HCT116 (cell line): ENCODE data around the gene PPIAL4G. TPM values are rescaled to one million over a fixed set of nuclear protein-coding genes. Genes with fewer than 3 reads are reported as not detected.
A peak's percentile ranks its signal among the peaks of the same experiment; 100 is the strongest.
"Not testable (repeated sequence)": the region's sequence is repeated elsewhere in the genome, so short reads cannot be mapped to it uniquely, and the experiment has no call there.

Experiments
- ATAC-seq: fragments of 200-7000 bp; cut with Tn5 transposase; 2 replicates; pipeline ENCODE4 v1.9.1; 2020; ENCODE audit warnings: mild to moderate bottlenecking, moderate library complexity
- Bru-seq: library from RNA; stranded (reverse); fragments of 400-500 nt; gene quantifications from one replicate; lab custom pipeline; 2021; lab: Mats Ljungman, UMichigan
- BruChase-seq, 2 experiments: library from RNA; stranded (reverse); fragments of 400-500 nt; gene quantifications; one replicate each; lab custom pipeline; 2021; lab: Mats Ljungman, UMichigan
- BruUV-seq: library from RNA; stranded (reverse); fragments of 400-500 nt; replicated peaks from 2 replicates; lab custom pipeline; 2021; lab: Mats Ljungman, UMichigan
- CTCF ChIA-PET: fragments of 300-600 bp; sonication (Branson Sonifier 250); formaldehyde crosslinking; loops from one replicate; lab custom pipeline; 2021; ENCODE audit warnings: antibody characterized with exemption; lab: Charles Lee
- POLR2A ChIA-PET: fragments of 300-600, 350-600 bp; sonication (Branson Sonifier 250); formaldehyde crosslinking; loops from one replicate; lab custom pipeline; 2021; ENCODE audit warnings: antibody characterized with exemption; lab: Charles Lee
- RAD21 ChIA-PET, 2 experiments: fragments of 300-600 bp; sonication (Branson Sonifier 250); formaldehyde crosslinking; loops; one replicate each; lab custom pipeline; 2023; ENCODE audit warnings: low total read pairs in 2 of 2; ENCODE audit not compliant: uncharacterized antibody in 2 of 2, unreplicated experiment in 2 of 2, low non-redundant PET in 1 of 2; lab: Charles Lee
- DNase-seq: peaks from one replicate; pipeline ENCODE4 v3.0.0-alpha.2; 2010; ENCODE audit warnings: low read depth, low spot score
- H2AFZ ChIP-seq: fragments of 200-600 bp; shearing (Covaris generic), sonication (generic); 2 replicates; pipeline ENCODE4 v1.6.1; 2017; ENCODE audit warnings: low read depth, mixed run types, mixed read lengths, antibody characterized with exemption, low read length; ENCODE audit not compliant: poor library complexity, severe bottlenecking
- H3K27ac ChIP-seq: 2 replicates; pipeline ENCODE4 v1.5.1; 2012; ENCODE audit warnings: low read depth, low read length
- H3K27me3 ChIP-seq: fragments of 200-600 bp; sonication (generic); 2 replicates; pipeline ENCODE4 v1.6.1; 2016; ENCODE audit warnings: mixed run types, low read length, mixed read lengths; ENCODE audit not compliant: insufficient read depth
- H3K36me3 ChIP-seq, 2 experiments: fragments of 200-500 bp in 1 of 2; fragments of 200-600 bp in 1 of 2; sonication (Bioruptor generic) in 1 of 2; sonication (generic) in 1 of 2; 2 replicates each; pipeline versions ENCODE4 v1.5.1 to v1.6.1; 2014 to 2016; ENCODE audit warnings: low read length in 2 of 2, inconsistent platforms in 1 of 2, mixed read lengths in 1 of 2, mixed run types in 1 of 2; ENCODE audit not compliant: insufficient read depth in 2 of 2, control insufficient read depth in 1 of 2
- H3K4me1 ChIP-seq, 2 experiments: fragments of 200-600 bp in 1 of 2; sonication (generic) in 1 of 2; 2 replicates each; pipeline versions ENCODE4 v1.5.1 to v1.6.1; 2012 to 2017; ENCODE audit warnings: low read length in 2 of 2, inconsistent platforms in 1 of 2, mild to moderate bottlenecking in 1 of 2, mixed read lengths in 1 of 2, mixed run types in 1 of 2, moderate library complexity in 1 of 2; ENCODE audit not compliant: insufficient read depth in 2 of 2, control insufficient read depth in 1 of 2
- H3K4me2 ChIP-seq: fragments of 200-600 bp; sonication (generic); 2 replicates; pipeline ENCODE4 v1.6.1; 2017; ENCODE audit warnings: mixed run types, low read length, mixed read lengths
- H3K4me3 ChIP-seq, 2 experiments: fragments of 200-600 bp in 1 of 2; sonication (generic) in 1 of 2; replicated peaks in 1 of 2; 2 replicates each; pipeline ENCODE4 v1.5.1; 2011 to 2016; ENCODE audit warnings: low read length in 2 of 2, control low read depth in 1 of 2, low read depth in 1 of 2, mild to moderate bottlenecking in 1 of 2, mixed read lengths in 1 of 2, mixed run types in 1 of 2
- H3K79me2 ChIP-seq: fragments of 200-600 bp; sonication (generic); 2 replicates; pipeline ENCODE4 v1.6.1; 2017; ENCODE audit warnings: mild to moderate bottlenecking, mixed run types, low read length, moderate library complexity, mixed read lengths; ENCODE audit not compliant: insufficient read depth
- H3K9ac ChIP-seq: fragments of 200-600 bp; sonication (generic); 2 replicates; pipeline ENCODE4 v1.6.1; 2016; ENCODE audit warnings: low read length, mixed read lengths
- H3K9me2 ChIP-seq: fragments of 200-600 bp; sonication (generic), shearing (Covaris generic); 2 replicates; pipeline ENCODE4 v1.6.1; 2017; ENCODE audit warnings: mixed run types, mild to moderate bottlenecking, moderate library complexity; ENCODE audit not compliant: insufficient read depth
- H3K9me3 ChIP-seq, 2 experiments: fragments of 200-500 bp in 1 of 2; fragments of 200-600 bp in 1 of 2; sonication (Bioruptor generic) in 1 of 2; sonication (generic) in 1 of 2; 2 replicates each; pipeline ENCODE4 v1.6.1; 2014 to 2017; ENCODE audit warnings: low read length in 2 of 2, mixed read lengths in 2 of 2, inconsistent platforms in 1 of 2, low read depth in 1 of 2, mild to moderate bottlenecking in 1 of 2, mixed run types in 1 of 2, moderate library complexity in 1 of 2; ENCODE audit not compliant: control insufficient read depth in 1 of 2, insufficient read depth in 1 of 2
- H4K20me1 ChIP-seq: fragments of 200-600 bp; sonication (generic), shearing (Covaris generic); 2 replicates; pipeline ENCODE4 v1.6.1; 2017; ENCODE audit warnings: mixed run types, mild to moderate bottlenecking, moderate library complexity; ENCODE audit not compliant: insufficient read depth
- ATF3 ChIP-seq: IDR thresholded peaks from 2 replicates; pipeline ENCODE4 v1.6.1; 2012
- CBX3 ChIP-seq: IDR thresholded peaks from 2 replicates; pipeline ENCODE4 v1.6.1; 2012; ENCODE audit warnings: low read depth
- POLR2AphosphoS5 ChIP-seq: IDR thresholded peaks from 2 replicates; pipeline ENCODE4 v1.6.1; 2011; ENCODE audit warnings: mild to moderate bottlenecking, low read depth, low read length, moderate library complexity
- RAD21 ChIP-seq: IDR thresholded peaks from 2 replicates; pipeline ENCODE4 v1.6.1; 2012; ENCODE audit warnings: low read depth, mild to moderate bottlenecking
- intact Hi-C: fragments of 100-400 bp; cut with micrococcal nuclease; formaldehyde crosslinking; loops from 2 replicates; pipeline ENCODE4 v1.10.0; 2022
- long read RNA-seq: library from polyadenylated mRNA; unstranded; transcript quantifications from one replicate; pipeline ENCODE4 v2.0.0, GENCODE V29; 2021; ENCODE audit not compliant: unreplicated experiment
- polyA plus RNA-seq: library from polyadenylated mRNA; unstranded; fragments of >200 nt; gene quantifications from 2 replicates; pipeline ENCODE4 v1.2.1, GENCODE V29; 2012; ENCODE audit warnings: missing spikeins
- total RNA-seq: library from RNA; stranded (reverse); gene quantifications from one replicate; pipeline ENCODE4 v1.2.1, GENCODE V29; 2021; ENCODE audit not compliant: unreplicated experiment

Gene PPIAL4G
- total RNA-seq: not detected
- not detected in 2 replicates for polyA plus RNA-seq
- Bru-seq, nascent RNA: percentile 17 among the genes with signal in this experiment
- not detected for BruChase-seq, experiment 1, labeled RNA remaining after a 6-hour chase
- BruChase-seq, experiment 2, labeled RNA remaining after a 2-hour chase: not detected
- long read RNA-seq: 0 reads

- DNase-seq, RAD21 ChIA-PET, H3K4me2 ChIP-seq, H4K20me1 ChIP-seq, intact Hi-C loops, H3K36me3 ChIP-seq, H3K9me2 ChIP-seq, H2AFZ ChIP-seq, ATAC-seq, CTCF ChIA-PET, H3K4me3 ChIP-seq, H3K27me3 ChIP-seq, H3K4me1 ChIP-seq, BruUV-seq, H3K9me3 ChIP-seq, H3K27ac ChIP-seq, H3K79me2 ChIP-seq, H3K9ac ChIP-seq, POLR2A ChIA-PET: not testable (repeated sequence)
Observed at GRCh38 chr1:148483029-148483428, at the start of gene PPIAL4G. PPIAL4G (minus strand) TSS chr1:148483302; CDS start chr1:148483252, 50 bp downstream.

- H2AFZ ChIP-seq: not testable (repeated sequence)
Observed at GRCh38 chr1:148532158-148532557, 49.1 kb upstream of the PPIAL4G start.

GRCh38 chr1:148529101-148529567 lies 46.0 kb upstream of the PPIAL4G start:
- H4K20me1 ChIP-seq, POLR2A ChIA-PET, H3K9me3 ChIP-seq, H3K9me2 ChIP-seq, RAD21 ChIA-PET, H3K36me3 ChIP-seq, H3K79me2 ChIP-seq, H3K4me1 ChIP-seq, BruUV-seq, H3K27me3 ChIP-seq, H2AFZ ChIP-seq, H3K9ac ChIP-seq, H3K27ac ChIP-seq, CTCF ChIA-PET, H3K4me3 ChIP-seq: not testable (repeated sequence)
- H3K4me2 ChIP-seq: peak overlapping the region; percentile 28; the same call in 1 of the 2 replicates
- intact Hi-C loops: loop anchor here (10.0 kb wide), 1 partner anchor 264 kb away; no protein-coding TSS in a partner anchor
- ATAC-seq (peak; percentile 42; the same call in 1 of the 2 replicates), DNase-seq (peak; percentile 71)
- TF ChIP-seq RAD21 (peak; percentile 7; the same call in 1 of the 2 replicates), POLR2AphosphoS5 (0 out of 2 replicates have a peak, but pooled peaks have one; percentile 21), CBX3 (peak; percentile 37; the same call in 1 of the 2 replicates), ATF3 (peak; percentile 81)

More at GRCh38 chr1:148532158-148532557, 49.1 kb upstream of the PPIAL4G start:
- H3K27me3 ChIP-seq, BruUV-seq, CTCF ChIA-PET, H3K4me2 ChIP-seq, H3K9ac ChIP-seq, POLR2A ChIA-PET, intact Hi-C loops, H3K9me3 ChIP-seq, H3K4me1 ChIP-seq, H4K20me1 ChIP-seq, ATAC-seq, DNase-seq, H3K27ac ChIP-seq, H3K9me2 ChIP-seq, H3K79me2 ChIP-seq, H3K36me3 ChIP-seq, H3K4me3 ChIP-seq, RAD21 ChIA-PET: not testable (repeated sequence)
